ENCODE results near the gene CDC14C. TPM values are rescaled to one million over a fixed set of nuclear protein-coding genes. Genes with fewer than 3 reads are reported as not detected.
"Not testable (repeated sequence)": the region's sequence is repeated elsewhere in the genome, so short reads cannot be mapped to it uniquely, and the experiment has no call there.

CDC14C gene
- under 1 TPM in 4 of 8 experiments, not detected in 4; 0.11 to 0.33 (median 0.24) TPM for total RNA-seq

DNA sequence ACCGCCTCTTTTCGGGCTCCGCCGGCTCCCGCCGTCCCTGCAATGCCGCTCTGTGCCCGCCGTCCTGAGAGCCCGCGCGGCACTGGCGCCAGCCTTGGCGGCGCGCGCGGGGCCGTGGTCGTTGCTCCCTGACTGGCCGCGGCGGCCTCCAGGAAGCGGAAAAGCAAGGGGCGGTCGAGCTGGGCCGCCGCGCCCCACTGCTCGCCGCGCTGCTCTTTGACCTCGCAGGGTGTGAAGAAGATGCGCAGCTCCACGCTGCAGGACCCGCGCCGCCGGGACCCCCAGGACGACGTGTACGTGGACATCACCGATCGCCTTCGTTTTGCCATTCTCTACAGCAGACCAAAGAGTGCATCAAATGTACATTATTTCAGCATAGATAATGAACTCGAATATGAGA, at the start of gene CDC14C:
Gene CDC14C (plus strand): TSS at position 115 of the 400 bp plus-strand sequence. CDS start 126 bp downstream, at position 241.
- Histone ChIP-seq H3K27ac (no peak within 1 kb of the TSS), H3K4me3 (no peak within 1 kb of the TSS), H3K4me1 (replicated peaks in 1 of 2) (no peaks in the 10 kb centered on the region)
- WGBS, 10 experiments, result 84 to 100% (median 88%) methylated on average over 5 to 22 of the region's 46 CpGs; no CpG with 5 or more reads in 7 of the 10 experiments
- in situ Hi-C loops (cut with MboI; ENCODE audit: low pct_unique_long_range_greater_than_20kb in 2 of 9, low sequenced_read_pairs in 9 of 9, unreplicated experiment in 9 of 9), result no loop called here
- ATAC-seq (replicated peaks in 6 of 8), result no peak

DNA sequence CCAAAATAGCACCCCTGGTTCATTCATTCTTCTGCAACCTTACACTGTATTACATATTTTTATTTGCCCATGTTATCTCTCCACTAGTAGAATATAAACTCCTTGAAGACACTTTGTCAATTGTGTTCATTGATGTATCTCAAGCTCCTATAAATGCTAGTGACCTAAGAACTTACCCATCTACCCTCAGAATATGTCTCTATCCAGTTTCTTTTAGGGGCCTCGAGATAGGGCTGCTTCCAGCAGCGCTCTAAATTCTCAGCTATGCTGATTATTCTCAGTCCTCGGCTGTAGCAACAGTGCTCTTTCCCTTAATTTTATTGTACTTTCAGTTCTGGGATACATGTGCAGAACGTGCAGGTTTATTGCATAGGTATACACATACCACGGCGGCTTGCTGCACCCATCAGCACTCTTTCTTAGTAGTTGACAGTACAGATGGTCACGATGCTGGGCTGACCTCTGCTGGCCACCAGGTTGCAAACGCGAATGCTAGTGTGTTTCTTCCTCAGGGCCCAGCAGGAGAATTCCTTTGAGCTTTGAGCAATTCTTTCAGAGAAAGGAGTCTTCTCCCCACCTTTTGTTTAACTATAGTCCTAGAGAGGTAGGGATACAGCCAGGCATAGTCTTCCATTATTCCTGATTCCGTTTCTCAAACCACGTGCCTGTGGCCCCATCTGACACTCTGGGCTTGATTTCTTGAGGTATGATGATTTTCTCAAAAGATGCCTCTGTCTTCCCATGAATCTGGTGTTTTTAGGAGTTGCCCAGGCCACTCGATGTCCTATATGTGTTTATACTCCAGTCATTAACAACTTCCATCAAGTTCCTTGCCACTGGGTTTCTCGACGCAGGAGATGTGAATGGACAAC, 49.1 kb upstream of the CDC14C start:
- peak; percentile 80 to 98 (median 92) for ATAC-seq (replicated peaks in 6 of 8)
- H3K4me1 ChIP-seq (replicated peaks in 1 of 2), result peaks cover 0 to 6% of the 10 kb centered on the region in 2 donors
- in situ Hi-C loops (cut with MboI; ENCODE audit: low pct_unique_long_range_greater_than_20kb in 2 of 9, low sequenced_read_pairs in 9 of 9, unreplicated experiment in 9 of 9), result no loop called here
- no peak overlapping the region for H3K4me3 ChIP-seq
- H3K27ac ChIP-seq, result no peak overlapping the region
- WGBS, 10 experiments, result 0 to 80% (median 60%) methylated on average over 2 to 11 of the region's 14 CpGs

DNA sequence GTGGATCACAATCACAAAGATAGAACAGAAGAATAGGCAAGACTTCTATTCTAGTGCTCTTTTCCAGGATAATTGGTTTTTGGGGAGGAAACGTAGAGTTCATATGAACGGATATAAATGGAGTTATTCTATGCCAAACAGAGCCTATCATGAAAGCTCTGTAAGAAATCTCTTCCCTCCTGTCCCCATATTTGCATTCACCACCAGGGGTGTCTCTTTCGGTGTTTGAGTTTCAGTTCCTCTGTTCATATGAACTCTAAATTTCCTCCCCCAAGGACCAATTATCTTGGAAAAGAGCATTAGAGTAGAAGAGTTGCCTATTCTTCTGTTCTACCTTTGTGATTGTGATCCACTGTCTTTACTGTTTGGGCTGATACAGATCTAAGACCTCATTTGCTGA, 48.3 kb upstream of the CDC14C start:
- 0 to 100% (median 83%) methylated on average over 1 to 3 of the region's 3 CpGs; no CpG with 5 or more reads in 4 of the 10 experiments for WGBS, 10 experiments

DNA sequence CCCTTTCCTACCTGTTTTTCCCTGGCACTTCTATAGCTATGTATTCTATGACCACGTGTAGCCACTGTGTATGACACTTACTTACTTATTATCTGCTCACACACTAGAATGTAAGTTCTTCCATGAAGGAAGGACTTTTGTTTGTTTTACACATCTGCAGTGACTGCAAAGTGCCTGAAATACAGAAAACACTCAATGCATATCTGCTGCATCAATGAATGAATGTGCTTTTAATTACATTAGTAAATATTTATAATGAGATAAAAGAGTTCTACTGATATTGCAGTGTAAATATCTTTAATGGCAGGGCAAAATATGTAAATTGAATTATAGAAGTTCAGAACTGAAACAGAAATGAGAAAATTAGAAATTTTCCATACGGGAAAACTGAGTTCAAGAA, 43.5 kb upstream of the CDC14C start:
- Histone ChIP-seq H3K4me1 (replicated peaks in 1 of 2) (peaks cover 0 to 6% of the 10 kb centered on the region in 2 donors), H3K4me3 (no peak overlapping the region), H3K27ac (no peak overlapping the region)
- 20 to 100% (median 88%) methylated on average over 1 to 2 of the region's 2 CpGs; no CpG with 5 or more reads in 1 of the 10 experiments for WGBS, 10 experiments
- ATAC-seq (replicated peaks in 6 of 8), result no peak
- in situ Hi-C loops (cut with MboI; ENCODE audit: low pct_unique_long_range_greater_than_20kb in 2 of 9, low sequenced_read_pairs in 9 of 9, unreplicated experiment in 9 of 9), result no loop called here

More for the DNA sequence above, 48.3 kb upstream of the CDC14C start:
- in situ Hi-C loops (cut with MboI; ENCODE audit: low pct_unique_long_range_greater_than_20kb in 2 of 9, low sequenced_read_pairs in 9 of 9, unreplicated experiment in 9 of 9), result no loop called here
- no peak overlapping the region for H3K27ac ChIP-seq
- no peak for ATAC-seq (replicated peaks in 6 of 8)
- peaks cover 0 to 6% of the 10 kb centered on the region in 2 donors for H3K4me1 ChIP-seq (replicated peaks in 1 of 2)
- no peak overlapping the region for H3K4me3 ChIP-seq

DNA sequence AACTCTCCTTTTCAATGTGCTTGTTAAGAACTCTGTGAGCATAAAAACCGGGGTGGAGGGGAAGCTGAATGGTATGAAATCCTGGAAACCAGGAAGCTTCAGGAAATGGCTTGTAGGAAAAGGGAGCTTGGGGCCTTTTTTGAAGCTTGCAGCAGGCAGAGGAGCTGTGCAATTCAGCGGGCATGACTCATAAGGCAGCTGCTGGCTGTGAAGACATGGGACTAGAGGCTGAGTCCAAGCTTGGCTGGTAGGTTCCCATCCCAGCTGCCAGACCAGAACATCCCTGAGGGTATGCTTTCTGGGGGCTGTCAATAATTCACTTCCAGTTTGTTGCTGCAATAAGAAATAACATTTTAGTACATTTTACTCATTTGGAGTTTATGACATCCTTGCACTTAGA, 36.8 kb upstream of the CDC14C start:
- Histone ChIP-seq H3K4me3 (no peak overlapping the region), H3K27ac (no peak overlapping the region), H3K4me1 (replicated peaks in 1 of 2) (no peaks in the 10 kb centered on the region)
- in situ Hi-C loops (cut with MboI; ENCODE audit: low pct_unique_long_range_greater_than_20kb in 2 of 9, low sequenced_read_pairs in 9 of 9, unreplicated experiment in 9 of 9), result no loop called here
- peak in 2 of 8 experiments; percentile 49 to 85 for ATAC-seq (replicated peaks in 6 of 8)
- 0 to 73% (median 38%) methylated on average over 1 to 2 of the region's 2 CpGs; no CpG with 5 or more reads in 1 of the 10 experiments for WGBS, 10 experiments

DNA sequence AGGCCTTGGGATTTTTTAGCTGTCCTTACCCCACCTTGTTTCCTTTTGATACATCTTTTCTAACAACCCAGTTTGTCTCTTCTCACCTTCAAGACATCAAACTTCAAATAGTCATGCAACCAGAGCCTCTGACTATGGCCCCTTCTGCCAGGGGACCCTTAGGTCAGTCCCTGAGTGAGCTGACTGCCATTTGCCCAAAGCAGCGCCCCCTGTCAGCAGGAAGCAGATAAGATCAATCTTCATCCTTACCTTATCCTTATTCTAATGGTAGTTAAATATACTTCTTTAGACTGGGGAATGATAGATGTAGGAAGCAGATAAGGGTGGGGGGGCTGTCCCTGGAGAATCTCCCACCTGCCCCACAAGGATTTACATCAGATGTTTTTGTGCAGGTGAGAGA, 29.8 kb upstream of the CDC14C start:
- no peaks in the 10 kb centered on the region for H3K4me1 ChIP-seq (replicated peaks in 1 of 2)
- in situ Hi-C loops (cut with MboI; ENCODE audit: low pct_unique_long_range_greater_than_20kb in 2 of 9, low sequenced_read_pairs in 9 of 9, unreplicated experiment in 9 of 9), result no loop called here
- ATAC-seq (replicated peaks in 6 of 8), result no peak
- H3K4me3 ChIP-seq, result no peak overlapping the region
- no peak overlapping the region for H3K27ac ChIP-seq
- 14 to 80% (median 55%) methylated on average over 1 of the region's 1 CpG; no CpG with 5 or more reads in 6 of the 10 experiments for WGBS, 10 experiments

DNA sequence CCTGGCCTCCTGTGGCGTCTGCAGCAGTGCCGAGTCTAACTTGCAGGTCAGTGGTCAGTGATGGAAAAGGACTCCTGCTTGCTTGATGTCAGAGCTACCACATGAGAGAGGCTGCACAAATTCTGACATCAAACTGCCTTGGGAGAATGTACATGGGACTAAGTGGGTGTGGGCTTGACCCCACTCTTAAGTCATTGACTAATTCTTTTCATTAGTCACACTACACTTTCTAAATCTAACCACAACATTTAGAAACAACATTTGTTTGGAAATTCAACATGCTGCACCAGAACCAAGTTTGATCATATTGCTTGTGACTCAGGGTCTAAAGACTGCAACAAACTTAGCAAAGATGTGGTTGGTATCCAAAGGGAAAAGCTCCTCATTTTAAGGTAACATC, 24.4 kb upstream of the CDC14C start:
- Histone ChIP-seq H3K4me1 (replicated peaks in 1 of 2) (peaks cover 0 to 3% of the 10 kb centered on the region in 2 donors), H3K4me3 (no peak overlapping the region), H3K27ac (no peak overlapping the region)
- peak in 1 of 8 experiments; percentile 51 for ATAC-seq (replicated peaks in 6 of 8)
- WGBS, 10 experiments, result 67 to 100% (median 87%) methylated on average over 1 to 2 of the region's 2 CpGs; no CpG with 5 or more reads in 4 of the 10 experiments
- in situ Hi-C loops (cut with MboI; ENCODE audit: low pct_unique_long_range_greater_than_20kb in 2 of 9, low sequenced_read_pairs in 9 of 9, unreplicated experiment in 9 of 9), result no loop called here

DNA sequence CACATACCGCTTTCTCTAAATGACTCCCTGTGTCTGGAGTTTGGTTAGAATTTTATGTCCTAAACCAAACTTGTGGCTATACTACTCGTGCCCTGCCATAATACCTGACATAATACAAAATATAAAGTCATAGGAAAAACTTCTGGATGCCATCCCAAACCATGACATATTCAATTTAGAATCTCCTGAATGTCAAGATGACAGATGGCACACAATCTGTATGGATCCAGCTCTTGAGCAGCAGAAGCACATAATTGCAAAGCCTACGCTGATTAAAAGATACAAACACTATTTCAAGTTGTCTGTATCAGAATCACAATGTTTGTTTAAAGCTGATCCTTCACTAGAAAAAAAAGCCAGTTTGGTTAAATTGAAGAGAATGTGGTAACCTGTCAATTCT, 22.4 kb upstream of the CDC14C start:
- ATAC-seq (replicated peaks in 6 of 8), result no peak
- H3K27ac ChIP-seq, result no peak overlapping the region
- in situ Hi-C loops (cut with MboI; ENCODE audit: low pct_unique_long_range_greater_than_20kb in 2 of 9, low sequenced_read_pairs in 9 of 9, unreplicated experiment in 9 of 9), result no loop called here
- no peak overlapping the region for H3K4me3 ChIP-seq
- peaks cover 0 to 3% of the 10 kb centered on the region in 2 donors for H3K4me1 ChIP-seq (replicated peaks in 1 of 2)
- WGBS, 10 experiments, result 11 to 100% (median 90%) methylated on average over 1 to 3 of the region's 3 CpGs; no CpG with 5 or more reads in 1 of the 10 experiments

DNA sequence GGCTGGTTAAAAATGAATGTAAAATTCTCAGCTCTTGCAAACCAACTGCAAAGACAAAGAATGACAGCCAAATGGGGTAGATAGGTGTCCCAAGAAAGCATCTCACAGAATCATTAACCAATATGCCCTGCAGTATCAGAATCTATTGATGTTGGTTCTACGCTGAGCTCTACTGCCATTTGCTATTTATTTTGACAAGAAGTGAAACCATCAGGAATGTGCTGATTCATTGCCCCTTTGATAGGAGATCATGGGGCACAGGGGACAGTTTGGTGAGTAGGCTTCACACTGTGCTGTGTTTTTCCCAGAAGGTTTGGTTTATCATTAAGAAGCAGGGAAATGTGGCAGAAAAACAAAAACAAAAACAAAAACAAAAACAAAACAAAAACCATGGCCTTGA, 19.4 kb upstream of the CDC14C start:
- no peak overlapping the region for H3K27ac ChIP-seq
- 0 to 82% (median 45%) methylated on average over 1 of the region's 1 CpG; no CpG with 5 or more reads in 4 of the 10 experiments for WGBS, 10 experiments
- in situ Hi-C loops (cut with MboI; ENCODE audit: low pct_unique_long_range_greater_than_20kb in 2 of 9, low sequenced_read_pairs in 9 of 9, unreplicated experiment in 9 of 9), result no loop called here
- no peak overlapping the region for H3K4me3 ChIP-seq
- no peak for ATAC-seq (replicated peaks in 6 of 8)
- H3K4me1 ChIP-seq (replicated peaks in 1 of 2), result peaks cover 0 to 3% of the 10 kb centered on the region in 2 donors

DNA sequence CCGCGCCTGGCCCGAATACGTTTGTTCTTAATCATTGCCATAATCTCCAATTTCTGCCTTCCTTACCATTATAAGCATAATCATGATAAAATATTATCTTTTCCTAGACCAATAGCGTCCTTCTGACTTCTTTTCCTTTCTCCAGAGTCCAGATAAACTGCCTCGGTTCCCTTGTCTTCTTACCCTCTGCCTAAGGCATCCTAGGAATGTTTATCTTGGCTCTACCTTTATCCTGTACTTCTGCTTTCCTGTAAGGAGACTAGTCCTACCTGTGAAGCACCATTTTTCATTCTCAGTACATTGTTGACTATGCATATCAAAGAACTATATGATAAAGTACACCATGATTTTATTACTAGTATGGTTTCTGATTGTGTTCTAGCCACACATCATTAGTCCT, 18.7 kb upstream of the CDC14C start:
- in situ Hi-C loops (cut with MboI; ENCODE audit: low pct_unique_long_range_greater_than_20kb in 2 of 9, low sequenced_read_pairs in 9 of 9, unreplicated experiment in 9 of 9); H3K27ac ChIP-seq; ATAC-seq (replicated peaks in 6 of 8); H3K4me3 ChIP-seq; H3K4me1 ChIP-seq (replicated peaks in 1 of 2): not testable (repeated sequence)
- WGBS, 10 experiments, result 0 to 90% (median 38%) methylated on average over 1 to 4 of the region's 6 CpGs; no CpG with 5 or more reads in 4 of the 10 experiments

DNA sequence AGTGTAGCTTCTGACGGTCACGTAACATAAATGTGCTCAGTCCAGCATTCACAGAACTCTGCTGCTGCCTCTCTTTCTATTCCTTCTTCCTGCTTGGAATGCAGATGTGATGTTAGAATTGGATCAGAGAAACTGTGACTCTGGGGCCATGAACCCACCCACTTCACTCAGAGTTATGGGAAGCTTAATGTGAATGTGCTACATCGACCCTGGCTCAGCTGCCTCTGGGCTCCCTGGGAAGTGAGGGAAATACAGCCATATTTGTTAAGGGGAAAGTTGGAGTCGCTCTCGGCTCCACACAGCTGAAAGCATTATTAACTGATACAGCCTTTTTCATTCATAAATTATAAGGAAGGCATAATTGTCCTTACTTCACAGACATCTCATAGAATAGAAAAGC, 14.5 kb upstream of the CDC14C start:
- WGBS, 10 experiments, result 10 to 100% (median 80%) methylated on average over 1 to 2 of the region's 5 CpGs; no CpG with 5 or more reads in 5 of the 10 experiments
- H3K4me1 ChIP-seq (replicated peaks in 1 of 2); H3K27ac ChIP-seq; ATAC-seq (replicated peaks in 6 of 8); in situ Hi-C loops (cut with MboI; ENCODE audit: low pct_unique_long_range_greater_than_20kb in 2 of 9, low sequenced_read_pairs in 9 of 9, unreplicated experiment in 9 of 9); H3K4me3 ChIP-seq: not testable (repeated sequence)

DNA sequence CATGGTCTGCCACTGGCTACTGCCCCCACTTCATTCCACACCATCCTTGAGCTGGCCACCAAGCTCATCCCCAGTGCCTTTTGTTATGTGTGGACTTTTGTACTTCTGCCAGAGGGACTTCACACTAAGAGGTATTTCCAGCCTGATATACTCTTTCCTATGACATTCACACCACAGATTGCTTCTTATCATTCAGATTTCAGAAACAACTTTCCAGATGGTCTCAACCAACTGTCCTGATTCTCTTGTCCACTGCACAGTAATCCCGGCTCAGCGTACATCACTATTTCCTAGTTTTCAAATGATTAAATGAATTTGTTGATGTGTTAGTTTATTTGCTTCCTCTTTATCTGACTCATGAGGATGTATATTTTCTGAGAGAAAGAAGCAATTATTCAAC, 7.1 kb downstream of the CDC14C start:
- no peak overlapping the region for H3K27ac ChIP-seq
- peaks cover 6 to 14% of the 10 kb centered on the region in 2 donors for H3K4me1 ChIP-seq (replicated peaks in 1 of 2)
- WGBS, 10 experiments, result 14 to 100% (median 100%) methylated on average over 1 to 2 of the region's 2 CpGs; no CpG with 5 or more reads in 4 of the 10 experiments
- in situ Hi-C loops (cut with MboI; ENCODE audit: low pct_unique_long_range_greater_than_20kb in 2 of 9, low sequenced_read_pairs in 9 of 9, unreplicated experiment in 9 of 9), result no loop called here
- no peak for ATAC-seq (replicated peaks in 6 of 8)
- H3K4me3 ChIP-seq, result no peak overlapping the region

DNA sequence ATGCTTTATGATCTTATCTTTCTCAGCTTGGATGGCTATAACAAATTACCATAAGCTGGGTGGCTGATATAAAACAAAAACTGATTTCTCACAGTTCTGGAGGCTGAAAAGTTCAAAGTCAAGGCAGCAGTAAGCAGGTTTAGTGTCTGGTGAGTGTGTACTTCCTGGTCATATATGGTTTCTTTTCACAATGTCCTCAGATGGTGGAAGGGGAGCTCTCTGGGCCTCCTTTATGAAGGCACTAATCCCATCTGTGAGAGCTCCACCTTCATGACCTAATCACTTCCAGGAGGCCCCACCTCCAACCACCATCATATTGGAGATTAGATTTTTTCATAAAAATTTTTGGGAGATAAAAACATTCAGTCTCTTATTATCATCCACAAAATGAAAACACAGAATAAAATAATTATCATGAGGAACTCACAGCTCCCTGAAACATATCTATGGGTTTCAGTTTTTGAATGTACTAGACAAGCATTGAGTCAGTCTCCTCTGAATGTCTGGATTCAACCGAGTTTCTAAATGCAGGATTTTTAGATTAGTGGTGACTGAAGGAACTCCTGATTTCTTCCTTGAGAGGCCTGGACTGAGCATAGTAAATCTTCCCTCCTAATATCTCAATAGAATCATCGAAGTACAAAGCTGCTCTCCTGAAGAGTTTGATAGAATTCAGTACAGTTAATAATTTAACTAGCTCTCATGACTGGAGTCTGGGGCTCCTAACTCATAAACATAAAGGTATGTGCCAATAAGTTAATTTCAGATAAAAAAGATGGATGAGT, 8.0 kb downstream of the CDC14C start:
- Histone ChIP-seq H3K4me1 (replicated peaks in 1 of 2) (peaks cover 6 to 14% of the 10 kb centered on the region in 2 donors), H3K27ac (no peak overlapping the region), H3K4me3 (no peak overlapping the region)
- in situ Hi-C loops (cut with MboI; ENCODE audit: low pct_unique_long_range_greater_than_20kb in 2 of 9, low sequenced_read_pairs in 9 of 9, unreplicated experiment in 9 of 9), result no loop called here
- 7 to 100% (median 59%) methylated on average over 1 to 2 of the region's 2 CpGs; no CpG with 5 or more reads in 4 of the 10 experiments for WGBS, 10 experiments
- ATAC-seq (replicated peaks in 6 of 8), result no peak

All from motor neuron (in vitro differentiated cells).